Thoracic aorta (tissue), 2 donors: ENCODE results near the gene HLA-A. TPM values are rescaled to one million over a fixed set of nuclear protein-coding genes. Genes with fewer than 3 reads are reported as not detected.

Experiments
- ATAC-seq: fragments of 150-250 bp; one replicate; pipeline ENCODE4 v1.8.0; 2017; ENCODE audit warnings: low read depth; ENCODE audit not compliant: insufficient number of reproducible peaks, low FRiP score
- DNase-seq: peaks from one replicate; pipeline ENCODE4 v3.0.0-alpha.2; 2020; ENCODE audit warnings: low spot score
- H3K27ac ChIP-seq, 2 donors: fragments of 200-600 bp; sonication (generic); 1 replicate in 1 of 2; 2 replicates in 1 of 2; pipeline ENCODE4 v1.5.1; 2016; ENCODE audit warnings: mild to moderate bottlenecking in 2 of 2, moderate library complexity in 2 of 2
- H3K27me3 ChIP-seq: fragments of 200-600 bp; sonication (generic); replicated peaks from 2 replicates; pipeline ENCODE4 v1.6.0; 2016; ENCODE audit warnings: mild to moderate bottlenecking; ENCODE audit not compliant: insufficient read depth
- H3K36me3 ChIP-seq: fragments of 200-600 bp; sonication (generic); one replicate; pipeline ENCODE4 v1.5.1; 2016
- H3K4me1 ChIP-seq, 2 donors: fragments of 200-600 bp; sonication (generic); 1 replicate in 1 of 2; 2 replicates in 1 of 2; pipeline versions ENCODE4 v1.5.1 to v1.6.0; 2016; ENCODE audit warnings: low read depth in 2 of 2, mild to moderate bottlenecking in 1 of 2; ENCODE audit not compliant: control insufficient read depth in 1 of 2
- H3K4me3 ChIP-seq: fragments of 200-600 bp; sonication (generic); 2 replicates; pipeline ENCODE4 v1.5.1; 2016; ENCODE audit warnings: mild to moderate bottlenecking
- H3K9me3 ChIP-seq: fragments of 200-600 bp; sonication (generic); 2 replicates; pipeline ENCODE4 v1.5.1; 2016
- total RNA-seq, 2 donors: library from RNA; depleted of rRNA; stranded (reverse); fragments of >200 nt; gene quantifications; one replicate each; pipeline versions ENCODE4 v1.1.0 to v1.2.3, GENCODE V29; 2016
- TF ChIP-seq, protein P1 (sequence below): fragments of 200-600 bp; sonication (generic); IDR thresholded peaks from one replicate; pipeline ENCODE4 v1.5.1; 2019; ENCODE audit warnings: antibody characterized with exemption

HLA-A gene
- total RNA-seq, 2 donors from 2014 or later, result 525 to 870 TPM

DNA sequence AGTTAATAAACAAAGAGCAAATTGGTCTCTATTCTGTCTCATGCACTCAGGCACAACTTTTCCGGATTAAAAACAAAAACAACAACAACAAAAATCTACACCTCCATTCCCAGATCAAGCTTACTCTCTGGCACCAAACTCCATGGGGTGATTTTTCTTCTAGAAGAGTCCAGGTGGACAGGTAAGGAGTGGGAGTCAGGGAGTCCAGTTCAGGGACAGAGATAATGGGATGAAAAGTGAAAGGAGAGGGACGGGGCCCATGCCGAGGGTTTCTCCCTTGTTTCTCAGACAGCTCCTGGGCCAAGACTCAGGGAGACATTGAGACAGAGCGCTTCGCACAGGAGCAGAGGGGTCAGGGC is 437 bp upstream of the HLA-A start:
- H3K4me1 ChIP-seq, result peaks cover 0 to 15% of the 10 kb centered on the region in 2 donors
- no peaks in the 10 kb centered on the region for H3K9me3 ChIP-seq
- no peak for DNase-seq
- H3K27me3 ChIP-seq, result no peaks in the 10 kb centered on the region
- H3K4me3 ChIP-seq, result peak overlapping the region; percentile 81
- no peaks in the 10 kb centered on the region for H3K36me3 ChIP-seq
- TF ChIP-seq, protein P1, sequence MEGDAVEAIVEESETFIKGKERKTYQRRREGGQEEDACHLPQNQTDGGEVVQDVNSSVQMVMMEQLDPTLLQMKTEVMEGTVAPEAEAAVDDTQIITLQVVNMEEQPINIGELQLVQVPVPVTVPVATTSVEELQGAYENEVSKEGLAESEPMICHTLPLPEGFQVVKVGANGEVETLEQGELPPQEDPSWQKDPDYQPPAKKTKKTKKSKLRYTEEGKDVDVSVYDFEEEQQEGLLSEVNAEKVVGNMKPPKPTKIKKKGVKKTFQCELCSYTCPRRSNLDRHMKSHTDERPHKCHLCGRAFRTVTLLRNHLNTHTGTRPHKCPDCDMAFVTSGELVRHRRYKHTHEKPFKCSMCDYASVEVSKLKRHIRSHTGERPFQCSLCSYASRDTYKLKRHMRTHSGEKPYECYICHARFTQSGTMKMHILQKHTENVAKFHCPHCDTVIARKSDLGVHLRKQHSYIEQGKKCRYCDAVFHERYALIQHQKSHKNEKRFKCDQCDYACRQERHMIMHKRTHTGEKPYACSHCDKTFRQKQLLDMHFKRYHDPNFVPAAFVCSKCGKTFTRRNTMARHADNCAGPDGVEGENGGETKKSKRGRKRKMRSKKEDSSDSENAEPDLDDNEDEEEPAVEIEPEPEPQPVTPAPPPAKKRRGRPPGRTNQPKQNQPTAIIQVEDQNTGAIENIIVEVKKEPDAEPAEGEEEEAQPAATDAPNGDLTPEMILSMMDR, result no peak
- peak overlapping the region; percentile 85 to 92 for H3K27ac ChIP-seq
- ATAC-seq, result no peak

- DNase-seq (no peak), ATAC-seq (no peak)
- H3K27me3 ChIP-seq, result no peaks in the 10 kb centered on the region
- peak overlapping the region; percentile 81 for H3K4me3 ChIP-seq
- peak overlapping the region; percentile 85 to 92 for H3K27ac ChIP-seq
- TF ChIP-seq, protein P1, result no peak
- no peaks in the 10 kb centered on the region for H3K36me3 ChIP-seq
- H3K9me3 ChIP-seq, result no peaks in the 10 kb centered on the region
- peaks cover 0 to 15% of the 10 kb centered on the region in 2 donors for H3K4me1 ChIP-seq
These were observed 978 bp downstream of the HLA-A start for GRCh38 chr6:29943053-29943966.

GRCh38 chr6:29945281-29945820 is 3.0 kb downstream of the HLA-A start:
- Histone ChIP-seq H3K4me1 (peaks cover 0 to 15% of the 10 kb centered on the region in 2 donors), H3K27me3 (no peaks in the 10 kb centered on the region), H3K9me3 (no peaks in the 10 kb centered on the region), H3K27ac (no peak overlapping the region), H3K36me3 (no peaks in the 10 kb centered on the region), H3K4me3 (no peak overlapping the region)
- TF ChIP-seq, protein P1, result no peak
- ATAC-seq (no peak), DNase-seq (no peak)

- H3K9me3 ChIP-seq, result no peaks in the 10 kb centered on the region
- peaks cover 0 to 13% of the 10 kb centered on the region in 2 donors for H3K4me1 ChIP-seq
- no peaks in the 10 kb centered on the region for H3K27me3 ChIP-seq
- ATAC-seq (no peak), DNase-seq (no peak)
- TF ChIP-seq, protein P1, result no peak
- H3K4me3 ChIP-seq, result no peak overlapping the region
- no peak overlapping the region for H3K27ac ChIP-seq
- no peaks in the 10 kb centered on the region for H3K36me3 ChIP-seq
These were observed 4.1 kb downstream of the HLA-A start for GRCh38 chr6:29946223-29947076.
